Measurements from ENCODE around the gene CEP170B.

Gene CEP170B

DNA sequence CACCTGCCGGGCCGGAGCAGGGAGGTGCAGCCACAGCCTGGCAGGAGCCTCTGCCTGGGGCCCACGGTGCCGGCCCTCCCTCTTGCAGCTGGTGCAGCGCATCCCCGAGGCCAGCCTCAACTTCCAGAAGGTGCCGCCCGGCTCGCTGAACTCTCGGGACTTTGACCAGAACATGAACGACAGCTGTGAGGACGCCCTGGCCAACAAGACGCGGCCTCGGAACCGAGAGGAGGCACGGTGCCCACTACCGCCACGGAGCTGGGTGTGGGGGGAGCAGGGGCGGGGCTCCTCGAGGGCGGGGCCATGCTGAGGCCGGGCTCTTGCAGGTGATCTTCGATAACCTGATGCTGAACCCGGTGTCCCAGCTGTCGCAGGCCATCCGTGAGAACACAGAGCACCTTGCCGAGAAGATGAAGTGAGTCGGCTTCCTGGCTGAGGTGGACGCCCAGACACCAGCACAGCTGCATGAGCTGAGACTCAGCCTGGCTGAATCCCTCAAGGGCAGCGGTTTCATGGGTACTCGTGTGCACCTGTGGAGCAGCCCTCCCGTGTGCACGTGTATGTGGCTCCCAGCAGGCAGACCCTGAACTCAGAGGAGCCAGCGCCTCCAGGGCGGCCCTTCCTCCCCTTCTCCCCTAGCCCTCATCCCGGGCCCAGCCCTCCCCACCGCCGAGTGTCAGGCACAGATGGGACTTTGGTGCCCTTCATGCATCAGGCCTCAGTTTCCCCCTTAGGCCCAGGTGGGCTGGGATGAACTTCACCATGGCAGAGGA lies 28.6 kb downstream of the CEP170B start:
- TF ChIP-seq EZH2phosphoT487 (IDR thresholded peaks at IDR 0.05; ENCODE audit: borderline replicate concordance, low read length) = no peak
- TF ChIP-seq, protein P1, sequence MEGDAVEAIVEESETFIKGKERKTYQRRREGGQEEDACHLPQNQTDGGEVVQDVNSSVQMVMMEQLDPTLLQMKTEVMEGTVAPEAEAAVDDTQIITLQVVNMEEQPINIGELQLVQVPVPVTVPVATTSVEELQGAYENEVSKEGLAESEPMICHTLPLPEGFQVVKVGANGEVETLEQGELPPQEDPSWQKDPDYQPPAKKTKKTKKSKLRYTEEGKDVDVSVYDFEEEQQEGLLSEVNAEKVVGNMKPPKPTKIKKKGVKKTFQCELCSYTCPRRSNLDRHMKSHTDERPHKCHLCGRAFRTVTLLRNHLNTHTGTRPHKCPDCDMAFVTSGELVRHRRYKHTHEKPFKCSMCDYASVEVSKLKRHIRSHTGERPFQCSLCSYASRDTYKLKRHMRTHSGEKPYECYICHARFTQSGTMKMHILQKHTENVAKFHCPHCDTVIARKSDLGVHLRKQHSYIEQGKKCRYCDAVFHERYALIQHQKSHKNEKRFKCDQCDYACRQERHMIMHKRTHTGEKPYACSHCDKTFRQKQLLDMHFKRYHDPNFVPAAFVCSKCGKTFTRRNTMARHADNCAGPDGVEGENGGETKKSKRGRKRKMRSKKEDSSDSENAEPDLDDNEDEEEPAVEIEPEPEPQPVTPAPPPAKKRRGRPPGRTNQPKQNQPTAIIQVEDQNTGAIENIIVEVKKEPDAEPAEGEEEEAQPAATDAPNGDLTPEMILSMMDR (IDR thresholded peaks at IDR 0.05; ENCODE audit: low read depth, low read length, poor library complexity, severe bottlenecking) = no peak
- no peaks in the 10 kb centered on the region for H3F3A ChIP-seq (ENCODE audit: control insufficient read depth, insufficient read depth)
- H3K4me1 ChIP-seq (ENCODE audit: control insufficient read depth, low read length) = no peaks in the 10 kb centered on the region; the same call in 1 of the 2 replicates
- no peaks in the 10 kb centered on the region for H4K20me1 ChIP-seq (ENCODE audit: control insufficient read depth, insufficient read depth, low read depth, low read length)
- no peak overlapping the region for H3K4me3 ChIP-seq (ENCODE audit: low read length)
- H3K27me3 ChIP-seq (ENCODE audit: control insufficient read depth, low read length) = no peaks in the 10 kb centered on the region; the same call in 1 of the 2 replicates
- no peaks in the 10 kb centered on the region for H3K9me3 ChIP-seq (ENCODE audit: control insufficient read depth, insufficient read depth, low read length)
- no peak overlapping the region for H3K4me2 ChIP-seq (ENCODE audit: low read length)
- no peaks in the 10 kb centered on the region for H3K9me2 ChIP-seq (replicated peaks; ENCODE audit: control insufficient read depth, low read length)
- H3K79me2 ChIP-seq (ENCODE audit: control insufficient read depth, low read length) = no peaks in the 10 kb centered on the region
- H3K36me3 ChIP-seq (ENCODE audit: control insufficient read depth, low read length) = no peaks in the 10 kb centered on the region
- H3K27ac ChIP-seq (ENCODE audit: low read depth, low read length) = no peak overlapping the region

GRCh38 chr14:104894331-104895206 lies 29.5 kb downstream of the CEP170B start:
- no peaks in the 10 kb centered on the region for H3K9me3 ChIP-seq (ENCODE audit: control insufficient read depth, insufficient read depth, low read length)
- H3K27ac ChIP-seq (ENCODE audit: low read depth, low read length) = no peak overlapping the region
- H3K36me3 ChIP-seq (ENCODE audit: control insufficient read depth, low read length) = no peaks in the 10 kb centered on the region
- H3K4me3 ChIP-seq (ENCODE audit: low read length) = no peak overlapping the region
- no peaks in the 10 kb centered on the region for H3K79me2 ChIP-seq (ENCODE audit: control insufficient read depth, low read length)
- H3K9me2 ChIP-seq (replicated peaks; ENCODE audit: control insufficient read depth, low read length) = no peaks in the 10 kb centered on the region
- H3K4me1 ChIP-seq (ENCODE audit: control insufficient read depth, low read length) = no peaks in the 10 kb centered on the region; the same call in 1 of the 2 replicates
- H3K27me3 ChIP-seq (ENCODE audit: control insufficient read depth, low read length) = no peaks in the 10 kb centered on the region; the same call in 1 of the 2 replicates
- no peak for TF ChIP-seq EZH2phosphoT487 (IDR thresholded peaks at IDR 0.05; ENCODE audit: borderline replicate concordance, low read length)
- TF ChIP-seq, protein P1 (IDR thresholded peaks at IDR 0.05; ENCODE audit: low read depth, low read length, poor library complexity, severe bottlenecking) = no peak
- no peak overlapping the region for H3K4me2 ChIP-seq (ENCODE audit: low read length)
- H3F3A ChIP-seq (ENCODE audit: control insufficient read depth, insufficient read depth) = no peaks in the 10 kb centered on the region
- no peaks in the 10 kb centered on the region for H4K20me1 ChIP-seq (ENCODE audit: control insufficient read depth, insufficient read depth, low read depth, low read length)

- Histone ChIP-seq H3K27ac (ENCODE audit: low read depth, low read length) (no peak overlapping the region), H3K4me2 (ENCODE audit: low read length) (no peak overlapping the region), H3K9me2 (replicated peaks; ENCODE audit: control insufficient read depth, low read length) (no peaks in the 10 kb centered on the region), H3K36me3 (ENCODE audit: control insufficient read depth, low read length) (no peaks in the 10 kb centered on the region), H4K20me1 (ENCODE audit: control insufficient read depth, insufficient read depth, low read depth, low read length) (no peaks in the 10 kb centered on the region), H3F3A (ENCODE audit: control insufficient read depth, insufficient read depth) (no peaks in the 10 kb centered on the region), H3K27me3 (ENCODE audit: control insufficient read depth, low read length) (peaks cover 4% of the 10 kb centered on the region; the same call in 1 of the 2 replicates), H3K4me1 (ENCODE audit: control insufficient read depth, low read length) (no peaks in the 10 kb centered on the region; the same call in 1 of the 2 replicates), H3K79me2 (ENCODE audit: control insufficient read depth, low read length) (no peaks in the 10 kb centered on the region), H3K4me3 (ENCODE audit: low read length) (no peak overlapping the region), H3K9me3 (ENCODE audit: control insufficient read depth, insufficient read depth, low read length) (no peaks in the 10 kb centered on the region)
- no peak for TF ChIP-seq EZH2phosphoT487 (IDR thresholded peaks at IDR 0.05; ENCODE audit: borderline replicate concordance, low read length)
- TF ChIP-seq, protein P1 (IDR thresholded peaks at IDR 0.05; ENCODE audit: low read depth, low read length, poor library complexity, severe bottlenecking) = no peak
These were observed 30.2 kb downstream of the CEP170B start for GRCh38 chr14:104895207-104895785.
